GM21360 (cell line): Measurements from ENCODE around the gene DAB1.
A peak's percentile ranks its signal among the peaks of the same experiment; 100 is the strongest.

Source experiments
- ATAC-seq: cut with Tn5 transposase; IDR thresholded peaks from one replicate; pipeline ENCODE4 v1.9.1; 2021; ENCODE audit warnings: mild to moderate bottlenecking, moderate library complexity; ENCODE audit not compliant: unreplicated experiment

The DAB1 gene

DNA sequence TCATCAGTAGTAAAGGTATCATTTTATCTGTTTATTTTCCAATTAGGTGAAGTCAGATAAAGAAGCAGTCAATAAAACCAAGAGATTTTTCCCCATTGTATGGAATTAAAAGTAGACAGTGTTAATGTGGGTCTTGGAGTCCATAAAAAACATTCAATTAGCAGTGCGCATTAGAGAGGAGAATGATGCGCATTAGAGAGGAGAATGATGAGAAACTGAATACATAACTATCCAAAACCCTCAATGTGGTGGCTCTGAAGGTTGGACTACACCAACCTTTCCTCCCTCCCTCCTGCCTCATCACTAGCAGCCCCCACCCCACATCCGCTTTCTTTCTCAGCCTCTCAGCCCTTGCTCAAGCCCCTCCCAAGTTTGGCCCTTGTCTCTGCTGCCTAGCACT, 99.5 kb downstream of the DAB1 start:
- ATAC-seq, result no peak

DNA sequence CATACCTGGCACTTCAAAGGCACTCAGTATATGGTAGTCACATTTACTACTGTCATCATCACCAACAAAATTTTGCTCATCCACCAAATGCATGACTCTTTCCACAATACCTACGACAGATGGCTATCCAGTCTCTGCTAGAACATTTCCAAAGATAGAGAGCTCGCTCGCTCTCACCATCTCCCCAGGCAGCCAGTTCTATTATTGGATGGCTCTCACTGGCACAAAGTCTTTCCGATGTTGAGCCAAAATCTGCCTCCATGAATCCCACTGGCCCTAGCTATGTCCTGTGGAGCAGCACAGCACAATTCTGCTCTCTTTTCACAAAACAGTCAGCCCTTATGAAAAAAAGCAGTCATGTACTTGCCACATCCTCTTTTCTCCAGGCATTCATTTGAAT, 102.1 kb downstream of the DAB1 start:
- no peak for ATAC-seq

DNA sequence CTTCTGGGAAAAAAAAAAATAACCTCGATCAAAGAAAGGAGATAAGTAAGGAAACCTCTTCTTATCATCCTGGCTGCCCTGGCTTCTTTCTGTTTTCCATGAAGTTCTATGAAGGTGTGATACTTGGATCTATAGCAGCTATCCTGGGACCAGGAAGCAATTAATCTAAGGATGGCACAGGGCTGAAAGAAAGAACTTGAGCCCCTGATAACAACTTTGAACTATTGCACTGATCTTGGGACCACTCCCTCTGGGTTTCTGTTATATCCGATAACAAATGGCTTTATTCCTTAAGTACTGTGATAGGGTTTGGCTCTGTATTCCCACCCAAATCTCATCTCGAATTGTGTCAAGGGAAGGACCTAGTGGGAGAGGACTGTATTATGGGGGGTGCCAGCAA, 104.1 kb downstream of the DAB1 start:
- no peak for ATAC-seq

- ATAC-seq, result no peak
Measured at GRCh38 chr1:57319165-57319564, 104.7 kb downstream of the DAB1 start.

- no peak for ATAC-seq
Measured at GRCh38 chr1:57316861-57317260, 107.0 kb downstream of the DAB1 start.

GRCh38 chr1:57316291-57316690, 107.6 kb downstream of the DAB1 start:
- no peak for ATAC-seq

- no peak for ATAC-seq
Measured at GRCh38 chr1:57312869-57313268, 111.0 kb downstream of the DAB1 start.

DNA sequence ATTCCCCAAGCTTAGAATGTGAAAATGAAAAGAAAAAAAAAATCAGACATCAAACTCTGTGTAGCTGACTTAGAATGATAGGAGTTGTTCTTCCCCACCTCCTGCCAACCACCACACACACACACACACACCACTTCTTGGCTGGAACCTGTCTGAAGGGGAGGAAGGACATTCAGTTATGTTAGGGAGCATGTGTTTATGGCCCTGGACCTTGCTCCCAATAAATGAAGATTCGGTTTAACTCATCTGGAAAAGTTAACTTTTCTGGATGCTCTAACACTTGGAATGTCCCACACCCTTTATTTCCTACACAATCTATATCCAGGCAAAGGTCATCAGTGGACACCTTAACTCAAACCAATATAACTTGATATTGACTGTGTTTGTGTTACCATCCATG, 112.4 kb downstream of the DAB1 start:
- ATAC-seq, result no peak

DNA sequence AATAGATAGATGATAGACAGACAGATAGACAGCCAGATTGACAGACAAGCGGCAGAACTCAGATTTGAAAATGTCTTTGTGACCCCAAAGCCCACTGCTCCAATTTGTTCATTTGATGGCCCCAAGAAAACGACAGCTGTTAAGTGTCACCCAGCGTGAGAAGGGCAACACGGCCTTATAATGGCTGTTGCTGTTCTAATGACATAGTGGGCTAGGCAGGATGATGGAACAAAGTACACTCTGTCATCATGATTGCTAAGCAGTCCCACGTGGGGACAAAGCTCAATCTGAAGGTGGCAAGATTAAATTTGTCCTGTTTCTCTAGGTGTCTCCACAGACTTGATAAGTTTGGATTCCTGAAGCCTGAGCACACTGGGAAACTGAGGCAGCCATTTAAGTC, 112.9 kb downstream of the DAB1 start:
- no peak for ATAC-seq

DNA sequence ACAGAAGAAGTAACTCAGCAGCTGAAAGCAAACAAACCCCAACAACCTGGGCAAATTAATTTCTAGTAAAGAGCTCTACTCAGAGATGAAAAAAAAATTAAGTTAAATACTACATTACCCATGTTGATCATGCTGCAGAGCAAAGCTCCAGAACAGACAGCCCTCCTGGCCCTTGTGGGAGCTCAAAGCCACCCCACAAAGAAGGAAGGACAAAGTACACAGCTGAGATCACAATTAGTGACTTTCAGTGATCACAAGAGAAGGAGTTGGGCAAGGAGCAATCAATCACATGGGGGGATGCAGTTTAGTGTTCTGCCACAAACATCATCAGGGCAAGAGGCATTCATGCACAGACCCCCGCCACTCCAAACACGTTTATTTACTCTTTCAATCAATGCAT, 114.2 kb downstream of the DAB1 start:
- no peak for ATAC-seq

DNA sequence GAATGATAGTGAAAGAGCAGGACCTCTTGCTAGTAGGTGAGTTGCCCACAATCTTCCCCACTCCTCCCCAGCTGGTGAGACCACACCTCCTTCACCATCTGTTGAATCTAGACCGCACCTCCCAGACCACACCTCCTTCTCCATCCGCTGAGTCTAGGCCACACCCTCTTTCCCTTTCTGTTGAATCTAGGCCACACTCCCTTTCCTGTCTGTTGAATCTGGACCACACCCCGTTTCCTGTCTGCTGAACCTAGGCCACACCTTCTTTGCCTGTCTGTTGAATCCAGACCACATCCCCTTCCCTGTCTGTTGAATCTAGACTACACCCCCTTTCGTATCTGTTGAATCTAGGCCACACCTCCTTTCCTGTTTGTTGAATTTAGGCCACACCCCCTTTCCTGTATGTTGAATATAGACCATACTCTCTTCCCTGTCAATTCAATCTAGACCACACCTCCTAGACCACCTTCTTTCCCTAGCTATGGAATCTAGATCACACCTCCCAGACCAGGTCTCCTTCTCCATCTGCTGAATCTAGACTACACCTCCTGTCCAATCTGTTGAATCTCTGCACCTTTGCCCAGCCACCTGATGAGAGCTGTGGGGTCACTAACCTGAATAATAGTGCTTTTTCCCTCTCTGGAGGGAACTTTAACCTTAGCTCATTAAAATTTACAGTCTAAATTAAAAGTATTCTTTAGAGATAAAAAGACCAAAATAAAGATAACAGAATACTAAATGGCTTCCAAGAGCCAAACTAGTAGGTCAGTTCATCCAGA, 116.3 kb downstream of the DAB1 start:
- peak; percentile 88 for ATAC-seq

DNA sequence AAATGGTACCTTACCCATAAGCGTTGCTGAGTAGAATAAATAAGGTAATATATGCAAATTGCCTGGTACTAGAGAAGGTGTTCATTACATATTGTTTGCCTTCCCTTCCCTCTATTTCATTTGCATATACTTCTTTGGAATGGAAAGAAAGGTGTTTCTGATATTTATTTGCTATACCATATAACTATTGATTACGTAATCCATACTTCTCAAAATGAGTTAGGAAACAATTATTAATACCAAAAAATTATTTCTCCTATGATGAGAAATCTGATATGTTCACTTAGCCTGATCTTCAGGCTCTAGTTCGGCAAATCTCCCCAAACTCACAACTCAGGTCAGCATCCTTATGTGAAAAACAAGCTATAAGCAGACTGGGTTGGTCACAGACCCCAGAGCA, 119.3 kb downstream of the DAB1 start:
- no peak for ATAC-seq

GRCh38 chr1:57302812-57303596, 120.9 kb downstream of the DAB1 start:
- ATAC-seq, result no peak

DNA sequence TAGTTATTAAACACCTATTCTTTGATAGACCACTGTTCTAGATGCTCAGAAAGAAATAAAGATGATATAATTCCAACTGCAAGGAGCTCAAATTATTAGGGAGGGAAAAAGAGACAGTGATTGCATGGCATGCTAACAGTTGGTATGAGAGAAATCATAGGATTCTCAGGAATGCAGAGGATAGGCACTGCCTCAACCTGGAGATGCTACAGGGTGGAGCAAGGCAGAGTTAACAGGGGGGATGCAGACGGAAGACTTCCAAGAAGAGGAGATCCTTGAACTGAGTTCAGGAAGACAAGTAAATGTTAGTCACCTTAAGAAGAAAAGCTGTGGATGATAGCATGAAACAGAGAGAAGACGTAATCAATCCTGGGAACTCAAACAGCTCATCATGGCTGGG, 123.7 kb downstream of the DAB1 start:
- ATAC-seq, result no peak

GRCh38 chr1:57296726-57297250, 127.1 kb downstream of the DAB1 start:
- ATAC-seq, result no peak

- ATAC-seq, result no peak
Measured at GRCh38 chr1:57295326-57295725, 128.5 kb downstream of the DAB1 start.

DNA sequence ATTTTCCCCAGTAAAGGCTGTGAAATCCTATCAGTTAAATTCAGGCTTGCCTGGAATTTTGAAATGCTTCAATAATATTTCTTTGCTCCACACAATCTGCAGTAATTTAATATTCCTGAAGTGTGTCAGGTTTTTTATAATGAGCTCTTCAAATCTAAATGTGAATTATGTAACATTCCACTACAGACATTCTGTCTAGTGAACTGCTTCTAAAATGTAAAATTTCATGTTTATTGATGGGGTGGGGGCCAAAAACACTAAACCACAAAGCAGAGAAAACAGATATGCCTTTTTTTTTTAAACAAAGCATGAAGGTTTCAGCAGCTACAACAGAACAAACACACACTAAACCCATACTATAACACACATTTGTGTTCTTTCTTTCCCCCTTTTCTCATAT, 129.7 kb downstream of the DAB1 start:
- no peak for ATAC-seq

GRCh38 chr1:57293214-57293613, 130.6 kb downstream of the DAB1 start:
- ATAC-seq, result no peak

GRCh38 chr1:57289781-57290180, 134.1 kb downstream of the DAB1 start:
- no peak for ATAC-seq

- ATAC-seq, result no peak
Measured at GRCh38 chr1:57285992-57286391, 137.9 kb downstream of the DAB1 start.

DNA sequence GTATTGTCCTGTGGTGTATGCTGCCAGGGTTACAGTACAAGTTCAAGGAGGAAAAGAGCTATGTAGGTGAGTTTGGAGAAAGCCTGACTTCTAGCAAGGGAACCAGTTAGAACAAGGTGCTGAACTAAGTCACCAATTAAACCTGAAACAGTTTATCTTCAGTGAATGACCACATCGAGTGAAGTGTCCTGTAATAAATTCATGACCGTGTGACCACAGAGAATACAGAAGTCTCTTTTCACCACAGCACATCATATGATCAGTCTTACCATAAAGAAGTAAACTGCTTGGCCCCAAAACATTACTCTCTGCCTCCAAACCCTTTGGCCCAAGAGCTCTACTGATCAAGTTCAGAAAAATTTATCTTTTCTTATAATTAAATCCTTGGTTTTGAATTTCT, 141.4 kb downstream of the DAB1 start:
- no peak for ATAC-seq

- no peak for ATAC-seq
Measured at GRCh38 chr1:57281324-57281723, 142.5 kb downstream of the DAB1 start.
